Mesendoderm (in vitro differentiated cells): ENCODE results near the gene HLA-F.

Experiments
- DNase-seq: peaks from one replicate; pipeline ENCODE4 v3.0.0; 2013
- H2AK5ac ChIP-seq: 2 replicates; pipeline ENCODE4 v1.6.1; 2013; ENCODE audit warnings: low read length, inconsistent platforms
- H2BK120ac ChIP-seq: 2 replicates; pipeline ENCODE4 v1.6.1; 2013; ENCODE audit warnings: low read depth, mild to moderate bottlenecking, low read length, moderate library complexity, mixed read lengths
- H2BK15ac ChIP-seq: replicated peaks from 2 replicates; pipeline ENCODE4 v1.6.1; 2013; ENCODE audit warnings: low read depth, mild to moderate bottlenecking, moderate library complexity
- H2BK5ac ChIP-seq: 2 replicates; pipeline ENCODE4 v1.6.1; 2013; ENCODE audit warnings: low read length, inconsistent platforms
- H3K18ac ChIP-seq: 2 replicates; pipeline ENCODE4 v1.6.1; 2013; ENCODE audit warnings: mild to moderate bottlenecking, low read length, mixed read lengths
- H3K23ac ChIP-seq: one replicate; pipeline ENCODE4 v1.6.1; 2013; ENCODE audit warnings: low read length
- H3K27ac ChIP-seq: 2 replicates; pipeline ENCODE4 v1.5.1; 2013; ENCODE audit warnings: low read depth, mild to moderate bottlenecking, inconsistent platforms, low read length, moderate library complexity
- H3K27me3 ChIP-seq: 2 replicates; pipeline ENCODE4 v1.6.1; 2013; ENCODE audit warnings: low read length, control low read depth, mild to moderate bottlenecking, inconsistent platforms; ENCODE audit not compliant: insufficient read depth, poor library complexity
- H3K36me3 ChIP-seq: 2 replicates; pipeline ENCODE4 v1.6.1; 2013; ENCODE audit warnings: low read length, inconsistent platforms; ENCODE audit not compliant: control insufficient read depth, insufficient read depth
- H3K4ac ChIP-seq: one replicate; pipeline ENCODE4 v1.6.1; 2013; ENCODE audit warnings: low read depth, mild to moderate bottlenecking, low read length, moderate library complexity
- H3K4me1 ChIP-seq: 2 replicates; pipeline ENCODE4 v1.6.1; 2013; ENCODE audit warnings: low read depth, low read length, inconsistent platforms; ENCODE audit not compliant: control insufficient read depth
- H3K4me2 ChIP-seq: 2 replicates; pipeline ENCODE4 v1.6.1; 2013; ENCODE audit warnings: low read length
- H3K4me3 ChIP-seq: 2 replicates; pipeline ENCODE4 v1.5.1; 2013; ENCODE audit warnings: mild to moderate bottlenecking, low read length
- H3K56ac ChIP-seq: one replicate; pipeline ENCODE4 v1.6.1; 2013; ENCODE audit warnings: low read length
- H3K79me1 ChIP-seq: 2 replicates; pipeline ENCODE4 v1.6.1; 2013; ENCODE audit warnings: low read length, inconsistent platforms
- H3K79me2 ChIP-seq: 2 replicates; pipeline ENCODE4 v1.6.1; 2013; ENCODE audit warnings: mild to moderate bottlenecking, low read length; ENCODE audit not compliant: control insufficient read depth, insufficient read depth
- H3K9ac ChIP-seq: 2 replicates; pipeline ENCODE4 v1.6.1; 2013; ENCODE audit warnings: low read length, inconsistent platforms
- H4K5ac ChIP-seq: one replicate; pipeline ENCODE4 v1.6.1; 2013; ENCODE audit warnings: low read length
- H4K8ac ChIP-seq: one replicate; pipeline ENCODE4 v1.6.1; 2013; ENCODE audit warnings: low read depth, mild to moderate bottlenecking, control low read depth, low read length, moderate library complexity
- WGBS: extraction: QIAGEN DNeasy Blood & Tissue Kit; methylation state at CpG from one replicate; pipeline ENCODE4 v1.1.7; 2013; ENCODE audit warnings: low lambda C conversion rate, missing lambda C conversion rate; ENCODE audit not compliant: insufficient coverage; ENCODE audit errors: extremely low coverage; 5-methylcytosine and 5-hydroxymethylcytosine counted together

The HLA-F gene

DNA sequence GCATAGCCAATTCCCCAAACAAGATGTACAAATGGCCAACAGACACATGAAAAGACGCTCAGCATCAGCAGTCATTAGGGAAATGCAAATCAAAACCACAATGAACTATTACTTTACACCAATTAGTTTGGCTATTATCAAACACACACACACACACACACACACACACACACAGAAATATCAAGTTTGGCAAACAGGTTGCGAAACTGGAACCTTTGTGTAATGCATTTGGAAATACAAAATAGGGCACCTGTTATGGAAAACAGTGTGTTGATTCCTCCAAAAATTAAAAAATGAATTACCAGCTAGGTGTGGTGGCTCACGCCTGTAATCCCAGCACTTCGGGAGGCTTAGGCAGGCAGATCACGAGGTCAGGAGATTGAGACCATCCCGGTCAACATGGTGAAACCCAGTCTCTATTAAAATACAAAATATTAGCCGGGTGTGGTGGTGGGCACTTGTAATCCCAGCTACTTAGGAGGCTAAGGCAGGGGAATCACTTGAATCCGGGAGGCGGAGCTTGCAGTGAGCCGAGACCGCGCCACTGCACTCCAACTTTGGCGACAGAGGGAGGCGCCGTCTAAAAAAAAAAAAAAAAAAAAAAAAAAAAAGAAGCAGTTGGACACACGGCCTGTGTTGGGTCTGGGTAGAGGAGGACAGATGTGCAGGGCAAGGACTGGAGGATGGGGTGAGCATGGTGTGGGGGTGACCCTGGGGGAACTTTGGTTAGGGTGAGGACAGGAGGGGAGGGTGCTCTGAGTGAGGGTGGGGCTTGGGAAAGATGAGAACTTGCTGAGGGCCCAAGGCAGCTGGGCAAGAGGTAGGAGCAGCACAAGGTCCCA, 23.8 kb downstream of the HLA-F start:
- Histone ChIP-seq H3K4me3 (no peak overlapping the region), H3K4me1 (peaks cover 2% of the 10 kb centered on the region), H3K4me2 (no peak overlapping the region), H3K27ac (no peak overlapping the region), H3K23ac (no peak overlapping the region), H2BK5ac (no peak overlapping the region), H2BK120ac (no peak overlapping the region), H4K8ac (no peak overlapping the region), H3K79me1 (no peaks in the 10 kb centered on the region), H3K18ac (no peak overlapping the region), H2AK5ac (no peak overlapping the region), H3K56ac (no peak overlapping the region), H3K27me3 (peaks cover 6% of the 10 kb centered on the region), H3K79me2 (no peaks in the 10 kb centered on the region), H4K5ac (no peak overlapping the region), H3K36me3 (no peaks in the 10 kb centered on the region), H2BK15ac (no peak overlapping the region), H3K4ac (no peak overlapping the region), H3K9ac (no peak overlapping the region)
- no CpG with 5 or more reads among the region's 16 CpGs for WGBS
- DNase-seq, result no peak

DNA sequence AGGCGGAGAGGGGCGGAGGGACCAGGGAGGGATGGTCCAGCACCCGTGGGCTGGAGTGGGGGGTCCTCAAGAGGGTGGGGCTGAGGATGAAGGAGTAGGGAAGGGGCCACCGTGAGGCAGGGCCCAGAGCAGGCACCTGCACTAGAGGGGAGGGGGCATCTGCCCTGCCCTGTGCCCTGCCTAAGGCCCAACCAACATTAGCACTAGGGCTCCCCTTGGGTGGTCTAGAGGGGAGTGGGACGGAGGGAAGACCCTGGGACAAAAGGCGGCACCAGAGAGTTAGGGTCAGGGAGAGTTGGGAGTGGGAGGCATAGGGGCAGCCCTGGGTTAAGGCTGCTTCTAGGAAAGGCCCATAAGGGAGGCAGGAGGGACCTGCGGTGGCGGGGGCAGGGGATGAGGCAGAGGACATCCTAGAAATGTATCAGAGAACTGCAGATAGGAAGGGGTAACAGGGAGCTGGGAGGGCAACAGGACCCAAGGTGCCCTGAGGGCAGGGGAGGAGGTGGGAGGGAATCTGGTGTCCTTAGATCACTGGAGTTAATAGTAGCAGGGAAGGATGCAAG, 24.5 kb downstream of the HLA-F start:
- H3K4ac ChIP-seq, result no peak overlapping the region
- no peak overlapping the region for H3K4me2 ChIP-seq
- H4K8ac ChIP-seq, result no peak overlapping the region
- H3K27ac ChIP-seq, result no peak overlapping the region
- no peaks in the 10 kb centered on the region for H3K79me1 ChIP-seq
- DNase-seq, result peak; percentile 24
- no peak overlapping the region for H3K4me3 ChIP-seq
- H3K4me1 ChIP-seq, result peaks cover 2% of the 10 kb centered on the region
- no peaks in the 10 kb centered on the region for H3K36me3 ChIP-seq
- H2BK120ac ChIP-seq, result no peak overlapping the region
- no peak overlapping the region for H2BK15ac ChIP-seq
- peaks cover 6% of the 10 kb centered on the region for H3K27me3 ChIP-seq
- H3K9ac ChIP-seq, result no peak overlapping the region
- H3K18ac ChIP-seq, result no peak overlapping the region
- H2AK5ac ChIP-seq, result no peak overlapping the region
- H3K56ac ChIP-seq, result no peak overlapping the region
- H3K79me2 ChIP-seq, result no peaks in the 10 kb centered on the region
- H3K23ac ChIP-seq, result no peak overlapping the region
- no peak overlapping the region for H2BK5ac ChIP-seq
- no peak overlapping the region for H4K5ac ChIP-seq
- WGBS, result no CpG with 5 or more reads among the region's 8 CpGs

DNA sequence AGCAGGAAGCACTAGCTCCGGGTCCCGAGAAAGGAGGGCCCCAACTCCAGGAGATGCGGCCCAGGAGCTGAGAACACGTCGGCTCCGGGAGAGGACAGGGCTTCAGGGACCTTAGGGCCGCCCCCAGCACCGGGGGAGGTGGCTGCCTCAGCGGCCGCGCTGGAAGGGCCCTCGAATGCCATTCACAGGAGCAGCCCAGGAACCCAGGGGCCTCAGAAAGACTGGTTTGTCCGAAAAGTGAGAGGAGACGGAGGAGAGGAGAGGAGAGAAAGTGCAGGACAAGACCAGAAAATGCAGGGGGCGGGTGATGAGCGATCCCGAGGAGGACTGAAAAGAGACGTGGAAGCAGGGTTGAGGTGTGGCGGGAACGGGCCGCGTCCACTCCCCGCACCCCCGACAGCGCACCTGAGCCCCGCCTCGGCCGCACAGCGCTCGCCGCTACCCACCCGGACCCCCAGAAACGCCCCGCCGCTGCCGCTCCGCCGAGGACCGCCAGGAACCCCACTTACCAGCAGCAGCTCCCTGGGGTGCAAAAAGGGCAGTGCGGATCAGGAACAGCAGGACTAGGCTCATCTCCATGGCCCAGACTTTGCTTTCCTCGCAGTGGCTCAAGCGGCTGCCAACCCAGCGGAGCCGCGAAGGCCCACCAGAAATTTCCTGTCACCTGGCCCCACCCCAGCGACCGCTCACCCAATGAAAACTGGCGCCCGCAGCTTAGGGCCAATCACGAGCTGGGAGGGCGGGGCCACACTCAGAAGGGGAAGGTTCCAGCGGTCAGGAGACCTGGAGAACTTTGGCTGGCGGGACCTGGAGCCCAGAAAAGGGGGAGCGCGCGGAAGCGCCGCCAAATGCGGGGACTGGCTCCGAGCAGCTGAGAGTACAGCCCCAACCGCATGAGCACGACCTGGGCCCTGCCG, 25.4 kb downstream of the HLA-F start:
- H2BK120ac ChIP-seq, result no peak overlapping the region
- H2BK5ac ChIP-seq, result no peak overlapping the region
- WGBS, result no CpG with 5 or more reads among the region's 63 CpGs
- no peak overlapping the region for H2AK5ac ChIP-seq
- no peak overlapping the region for H3K27ac ChIP-seq
- H3K4me1 ChIP-seq, result peaks cover 2% of the 10 kb centered on the region
- H3K4me3 ChIP-seq, result peak overlapping the region; percentile 65
- H3K23ac ChIP-seq, result no peak overlapping the region
- no peaks in the 10 kb centered on the region for H3K36me3 ChIP-seq
- H3K18ac ChIP-seq, result no peak overlapping the region
- no peak overlapping the region for H3K4ac ChIP-seq
- H4K8ac ChIP-seq, result no peak overlapping the region
- H3K79me1 ChIP-seq, result no peaks in the 10 kb centered on the region
- no peak overlapping the region for H2BK15ac ChIP-seq
- H3K4me2 ChIP-seq, result peak overlapping the region; percentile 97
- peak; percentile 93 for DNase-seq
- no peak overlapping the region for H4K5ac ChIP-seq
- peak overlapping the region; percentile 88 for H3K56ac ChIP-seq
- peak overlapping the region; percentile 70 for H3K9ac ChIP-seq
- peaks cover 6% of the 10 kb centered on the region for H3K27me3 ChIP-seq
- no peaks in the 10 kb centered on the region for H3K79me2 ChIP-seq

DNA sequence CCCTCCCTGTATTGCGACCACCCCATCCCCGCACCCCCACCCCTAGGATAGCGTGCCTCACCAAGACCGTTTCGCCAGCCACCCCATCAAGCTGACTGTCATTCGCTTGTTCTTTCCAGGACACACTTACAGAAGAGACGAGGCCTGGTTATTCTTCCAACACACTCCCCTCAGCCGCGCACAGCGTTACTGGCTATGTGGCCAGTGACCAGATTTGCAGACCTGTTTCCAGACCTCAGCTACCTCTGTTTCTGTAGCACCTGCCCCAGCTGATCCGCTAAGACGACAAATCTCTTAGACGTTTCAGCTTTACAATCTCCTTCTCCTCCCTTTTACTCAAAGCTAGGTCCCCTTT, 26.1 kb downstream of the HLA-F start:
- no CpG with 5 or more reads among the region's 13 CpGs for WGBS
- H3K79me1 ChIP-seq, result no peaks in the 10 kb centered on the region
- H3K23ac ChIP-seq, result no peak overlapping the region
- no peak overlapping the region for H3K18ac ChIP-seq
- H2BK120ac ChIP-seq, result no peak overlapping the region
- no peak overlapping the region for H4K5ac ChIP-seq
- H3K9ac ChIP-seq, result no peak overlapping the region
- H2AK5ac ChIP-seq, result no peak overlapping the region
- H3K79me2 ChIP-seq, result no peaks in the 10 kb centered on the region
- H3K4me1 ChIP-seq, result peaks cover 2% of the 10 kb centered on the region
- no peak overlapping the region for H2BK15ac ChIP-seq
- no peaks in the 10 kb centered on the region for H3K36me3 ChIP-seq
- no peak overlapping the region for H3K4me3 ChIP-seq
- peaks cover 6% of the 10 kb centered on the region for H3K27me3 ChIP-seq
- H3K4me2 ChIP-seq, result peak overlapping the region; percentile 11
- H2BK5ac ChIP-seq, result no peak overlapping the region
- peak overlapping the region; percentile 54 for H3K56ac ChIP-seq
- no peak overlapping the region for H3K4ac ChIP-seq
- DNase-seq, result no peak
- no peak overlapping the region for H4K8ac ChIP-seq
- H3K27ac ChIP-seq, result no peak overlapping the region

DNA sequence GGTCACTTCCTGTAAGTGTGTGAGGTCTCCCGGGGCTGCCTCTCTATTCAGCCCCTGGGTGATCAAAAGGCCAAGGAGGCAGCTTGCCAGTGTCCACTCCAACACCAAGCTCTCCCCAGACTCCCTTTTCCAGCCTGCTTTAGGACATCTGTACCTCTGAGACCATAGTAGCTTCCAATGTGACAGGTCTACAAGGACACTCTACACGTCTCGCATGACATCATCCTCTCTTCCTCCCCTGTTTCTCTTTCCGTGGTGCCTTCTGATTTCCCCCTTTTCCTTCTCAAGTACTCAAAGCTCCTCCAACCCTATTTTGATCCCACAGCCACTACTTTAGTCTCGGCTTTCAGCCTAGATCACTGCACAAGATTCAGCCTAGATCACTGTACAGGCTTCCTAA, 26.4 kb downstream of the HLA-F start:
- Histone ChIP-seq H3K79me2 (no peaks in the 10 kb centered on the region), H4K8ac (no peak overlapping the region), H4K5ac (no peak overlapping the region), H3K9ac (no peak overlapping the region), H3K4ac (no peak overlapping the region), H2BK5ac (no peak overlapping the region), H2BK15ac (no peak overlapping the region), H3K23ac (no peak overlapping the region), H3K4me2 (no peak overlapping the region), H3K27me3 (peaks cover 6% of the 10 kb centered on the region), H3K79me1 (no peaks in the 10 kb centered on the region), H3K36me3 (no peaks in the 10 kb centered on the region), H3K4me1 (peaks cover 2% of the 10 kb centered on the region), H3K4me3 (no peak overlapping the region), H3K56ac (no peak overlapping the region), H2BK120ac (no peak overlapping the region), H2AK5ac (no peak overlapping the region), H3K18ac (no peak overlapping the region), H3K27ac (no peak overlapping the region)
- no peak for DNase-seq
- no CpG with 5 or more reads among the region's 5 CpGs for WGBS
